ENCODE results near the gene ZCCHC9. TPM values are rescaled to one million over a fixed set of nuclear protein-coding genes. Genes with fewer than 3 reads are reported as not detected.

Gene ZCCHC9
- 24.1 and 27.8 TPM in 2 replicates for total RNA-seq

GRCh38 chr5:81301271-81302015 lies at the start of gene ZCCHC9:
ZCCHC9 (plus strand) TSS chr5:81301587; CDS start chr5:81304758, 3,171 bp downstream.

Other genes with a start within 250 kb of the ZCCHC9 start
- not detected in 2 replicates for gene CKMT2, start 68.3 kb upstream of the ZCCHC9 start, total RNA-seq
- not detected in 2 replicates for gene ACOT12, start 92.5 kb downstream of the ZCCHC9 start, total RNA-seq